Measurements from ENCODE around the gene KHSRP. TPM values are rescaled to one million over a fixed set of nuclear protein-coding genes. Genes with fewer than 3 reads are reported as not detected.

KHSRP gene
- total RNA-seq, 1 experiment from 2014 or later, result 297 TPM

GRCh38 chr19:6412447-6413091 is 12.0 kb downstream of the KHSRP start:
- Mint-ChIP-seq H3K27ac (ENCODE audit: unreplicated experiment) (no peak overlapping the region), H3K9me3 (ENCODE audit: low read depth, unreplicated experiment) (no peaks in the 10 kb centered on the region), H3K36me3 (ENCODE audit: insufficient read depth, unreplicated experiment) (peaks cover 31% of the 10 kb centered on the region), H3K4me1 (ENCODE audit: low read depth, unreplicated experiment) (no peaks in the 10 kb centered on the region), H3K4me3 (ENCODE audit: low read depth, unreplicated experiment) (no peak overlapping the region), H3K27me3 (ENCODE audit: unreplicated experiment) (no peaks in the 10 kb centered on the region)
- TF ChIP-seq CTCF (IDR thresholded peaks at IDR 0.05; ENCODE audit: unreplicated experiment), result no peak
- CTCF ChIA-PET, result no interaction called here
- no TSS peak for BruUV-seq (replicated peaks)
- DNase-seq, result peak; percentile 48
- intact Hi-C loops (cut with micrococcal nuclease; ENCODE audit: unreplicated experiment), result no loop called here

GRCh38 chr19:6412061-6412446 is 12.6 kb downstream of the KHSRP start:
- intact Hi-C loops (cut with micrococcal nuclease; ENCODE audit: unreplicated experiment), result no loop called here
- H3K36me3 Mint-ChIP-seq (ENCODE audit: insufficient read depth, unreplicated experiment), result peaks cover 31% of the 10 kb centered on the region
- TF ChIP-seq CTCF (IDR thresholded peaks at IDR 0.05; ENCODE audit: unreplicated experiment), result no peak
- BruUV-seq (replicated peaks), result no TSS peak
- no peak overlapping the region for H3K4me3 Mint-ChIP-seq (ENCODE audit: low read depth, unreplicated experiment)
- no peak overlapping the region for H3K27ac Mint-ChIP-seq (ENCODE audit: unreplicated experiment)
- H3K4me1 Mint-ChIP-seq (ENCODE audit: low read depth, unreplicated experiment), result no peaks in the 10 kb centered on the region
- CTCF ChIA-PET, result no interaction called here
- no peak for DNase-seq
- H3K9me3 Mint-ChIP-seq (ENCODE audit: low read depth, unreplicated experiment), result no peaks in the 10 kb centered on the region
- no peaks in the 10 kb centered on the region for H3K27me3 Mint-ChIP-seq (ENCODE audit: unreplicated experiment)

GRCh38 chr19:6409346-6409745 is 15.3 kb downstream of the KHSRP start:
- Mint-ChIP-seq H3K36me3 (ENCODE audit: insufficient read depth, unreplicated experiment) (peaks cover 11% of the 10 kb centered on the region), H3K9me3 (ENCODE audit: low read depth, unreplicated experiment) (no peaks in the 10 kb centered on the region), H3K4me1 (ENCODE audit: low read depth, unreplicated experiment) (no peaks in the 10 kb centered on the region), H3K4me3 (ENCODE audit: low read depth, unreplicated experiment) (no peak overlapping the region), H3K27ac (ENCODE audit: unreplicated experiment) (no peak overlapping the region), H3K27me3 (ENCODE audit: unreplicated experiment) (no peaks in the 10 kb centered on the region)
- TF ChIP-seq CTCF (IDR thresholded peaks at IDR 0.05; ENCODE audit: unreplicated experiment), result no peak
- CTCF ChIA-PET, result interaction anchor here (0.6 kb wide), 1 partner anchor 319 kb away, joined by 3 read pairs; no protein-coding TSS in a partner anchor
- no peak for DNase-seq
- no TSS peak for BruUV-seq (replicated peaks)
- intact Hi-C loops (cut with micrococcal nuclease; ENCODE audit: unreplicated experiment), result no loop called here

GRCh38 chr19:6406401-6406800 is 18.2 kb downstream of the KHSRP start:
- Mint-ChIP-seq H3K4me3 (ENCODE audit: low read depth, unreplicated experiment) (no peak overlapping the region), H3K27me3 (ENCODE audit: unreplicated experiment) (no peaks in the 10 kb centered on the region), H3K9me3 (ENCODE audit: low read depth, unreplicated experiment) (no peaks in the 10 kb centered on the region), H3K4me1 (ENCODE audit: low read depth, unreplicated experiment) (no peaks in the 10 kb centered on the region), H3K36me3 (ENCODE audit: insufficient read depth, unreplicated experiment) (no peaks in the 10 kb centered on the region), H3K27ac (ENCODE audit: unreplicated experiment) (no peak overlapping the region)
- intact Hi-C loops (cut with micrococcal nuclease; ENCODE audit: unreplicated experiment), result no loop called here
- TF ChIP-seq CTCF (IDR thresholded peaks at IDR 0.05; ENCODE audit: unreplicated experiment), result no peak
- CTCF ChIA-PET, result no interaction called here
- DNase-seq, result no peak
- no TSS peak for BruUV-seq (replicated peaks)
